Calu3 (cell line): ENCODE data around the gene TMEM151B. TPM values are rescaled to one million over a fixed set of nuclear protein-coding genes. Genes with fewer than 3 reads are reported as not detected.
A peak's percentile ranks its signal among the peaks of the same experiment; 100 is the strongest.

Experiments
- BruUV-seq: library from RNA; stranded (reverse); fragments of 400-500 nt; replicated peaks from 2 replicates; lab custom pipeline; 2021; lab: Mats Ljungman, UMichigan
- CTCF ChIA-PET: fragments of 300-600 bp; sonication (Branson Sonifier 250); formaldehyde crosslinking; loops from one replicate; lab custom pipeline; 2022; ENCODE audit warnings: antibody characterized with exemption; lab: Charles Lee
- DNase-seq: peaks from one replicate; pipeline ENCODE4 v3.0.0; 2022
- H3K27ac Mint-ChIP-seq: one replicate; pipeline ENCODE4 v1.8.0; 2022; ENCODE audit warnings: mixed read lengths; ENCODE audit not compliant: unreplicated experiment
- H3K27me3 Mint-ChIP-seq: one replicate; pipeline ENCODE4 v1.8.0; 2022; ENCODE audit warnings: mixed read lengths; ENCODE audit not compliant: unreplicated experiment
- H3K36me3 Mint-ChIP-seq: one replicate; pipeline ENCODE4 v1.8.0; 2022; ENCODE audit warnings: mild to moderate bottlenecking, moderate library complexity, mixed read lengths; ENCODE audit not compliant: insufficient read depth, unreplicated experiment
- H3K4me1 Mint-ChIP-seq: one replicate; pipeline ENCODE4 v1.8.0; 2022; ENCODE audit warnings: mild to moderate bottlenecking, low read depth, mixed read lengths; ENCODE audit not compliant: unreplicated experiment
- H3K4me3 Mint-ChIP-seq: one replicate; pipeline ENCODE4 v1.8.0; 2022; ENCODE audit warnings: mild to moderate bottlenecking, low read depth, moderate library complexity, mixed read lengths; ENCODE audit not compliant: unreplicated experiment
- H3K9me3 Mint-ChIP-seq: one replicate; pipeline ENCODE4 v1.8.0; 2022; ENCODE audit warnings: low read depth, mixed read lengths; ENCODE audit not compliant: unreplicated experiment
- intact Hi-C: fragments of 100-400 bp; cut with micrococcal nuclease; formaldehyde crosslinking; loops from one replicate; pipeline ENCODE4 v1.10.0; 2022; ENCODE audit not compliant: unreplicated experiment
- total RNA-seq: library from RNA; stranded (reverse); gene quantifications from 2 replicates; pipeline ENCODE4 v1.2.3, GENCODE V29; 2022
- TF ChIP-seq, protein P1 (sequence below): fragments of 200-600 bp; IDR thresholded peaks from one replicate; pipeline ENCODE4 v1.8.0; 2022; ENCODE audit warnings: antibody characterized with exemption; ENCODE audit not compliant: unreplicated experiment

The TMEM151B gene
- total RNA-seq, 1 experiment from 2014 or later: not detected

DNA sequence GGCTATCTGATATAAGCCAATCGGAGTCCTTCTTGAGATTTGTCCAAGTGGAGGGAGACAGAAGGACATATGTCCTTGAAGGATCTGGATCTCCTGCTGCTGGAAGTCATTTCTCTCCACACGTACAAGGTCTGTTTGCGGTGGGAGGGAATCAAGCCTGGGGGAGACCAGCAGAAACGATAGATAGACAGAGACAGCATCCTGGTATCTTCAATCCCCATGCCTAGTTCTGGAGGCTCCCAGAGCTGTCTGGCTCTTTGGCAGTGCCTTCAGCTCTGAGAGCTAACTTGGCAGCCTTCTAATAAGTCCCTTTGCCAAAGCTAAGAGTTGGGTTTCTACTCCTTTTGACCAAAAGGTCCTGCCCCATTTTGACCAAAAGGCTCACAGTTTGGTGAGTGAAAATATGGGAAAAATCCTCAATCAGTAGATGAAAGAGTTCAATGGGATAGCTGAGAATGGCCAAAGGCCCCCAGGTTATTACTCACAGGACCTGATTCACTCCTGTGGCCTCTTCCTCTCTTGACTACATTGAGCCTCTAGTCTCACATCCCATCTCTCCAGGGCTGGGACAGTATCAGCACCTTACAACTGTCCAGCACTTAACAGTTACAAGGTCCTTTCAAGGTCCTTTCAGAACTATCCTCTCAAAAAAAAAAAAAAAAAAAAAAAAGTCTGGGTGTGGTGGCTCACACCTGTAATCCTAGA lies 22.6 kb downstream of the TMEM151B start:
- BruUV-seq: no TSS peak
- Mint-ChIP-seq H3K4me3 (no peak overlapping the region), H3K36me3 (peaks cover 11% of the 10 kb centered on the region), H3K9me3 (no peaks in the 10 kb centered on the region), H3K27ac (no peak overlapping the region), H3K27me3 (peaks cover 96% of the 10 kb centered on the region), H3K4me1 (no peaks in the 10 kb centered on the region)
- intact Hi-C loops: no loop called here
- no peak for DNase-seq
- CTCF ChIA-PET: interaction anchor here (0.7 to 1.3 kb wide), 3 partner anchors 15 to 306 kb away, joined by 3 to 4 read pairs (median 3); partner anchors contain the start of gene SPATS1
- TF ChIP-seq, protein P1, sequence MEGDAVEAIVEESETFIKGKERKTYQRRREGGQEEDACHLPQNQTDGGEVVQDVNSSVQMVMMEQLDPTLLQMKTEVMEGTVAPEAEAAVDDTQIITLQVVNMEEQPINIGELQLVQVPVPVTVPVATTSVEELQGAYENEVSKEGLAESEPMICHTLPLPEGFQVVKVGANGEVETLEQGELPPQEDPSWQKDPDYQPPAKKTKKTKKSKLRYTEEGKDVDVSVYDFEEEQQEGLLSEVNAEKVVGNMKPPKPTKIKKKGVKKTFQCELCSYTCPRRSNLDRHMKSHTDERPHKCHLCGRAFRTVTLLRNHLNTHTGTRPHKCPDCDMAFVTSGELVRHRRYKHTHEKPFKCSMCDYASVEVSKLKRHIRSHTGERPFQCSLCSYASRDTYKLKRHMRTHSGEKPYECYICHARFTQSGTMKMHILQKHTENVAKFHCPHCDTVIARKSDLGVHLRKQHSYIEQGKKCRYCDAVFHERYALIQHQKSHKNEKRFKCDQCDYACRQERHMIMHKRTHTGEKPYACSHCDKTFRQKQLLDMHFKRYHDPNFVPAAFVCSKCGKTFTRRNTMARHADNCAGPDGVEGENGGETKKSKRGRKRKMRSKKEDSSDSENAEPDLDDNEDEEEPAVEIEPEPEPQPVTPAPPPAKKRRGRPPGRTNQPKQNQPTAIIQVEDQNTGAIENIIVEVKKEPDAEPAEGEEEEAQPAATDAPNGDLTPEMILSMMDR: no peak

DNA sequence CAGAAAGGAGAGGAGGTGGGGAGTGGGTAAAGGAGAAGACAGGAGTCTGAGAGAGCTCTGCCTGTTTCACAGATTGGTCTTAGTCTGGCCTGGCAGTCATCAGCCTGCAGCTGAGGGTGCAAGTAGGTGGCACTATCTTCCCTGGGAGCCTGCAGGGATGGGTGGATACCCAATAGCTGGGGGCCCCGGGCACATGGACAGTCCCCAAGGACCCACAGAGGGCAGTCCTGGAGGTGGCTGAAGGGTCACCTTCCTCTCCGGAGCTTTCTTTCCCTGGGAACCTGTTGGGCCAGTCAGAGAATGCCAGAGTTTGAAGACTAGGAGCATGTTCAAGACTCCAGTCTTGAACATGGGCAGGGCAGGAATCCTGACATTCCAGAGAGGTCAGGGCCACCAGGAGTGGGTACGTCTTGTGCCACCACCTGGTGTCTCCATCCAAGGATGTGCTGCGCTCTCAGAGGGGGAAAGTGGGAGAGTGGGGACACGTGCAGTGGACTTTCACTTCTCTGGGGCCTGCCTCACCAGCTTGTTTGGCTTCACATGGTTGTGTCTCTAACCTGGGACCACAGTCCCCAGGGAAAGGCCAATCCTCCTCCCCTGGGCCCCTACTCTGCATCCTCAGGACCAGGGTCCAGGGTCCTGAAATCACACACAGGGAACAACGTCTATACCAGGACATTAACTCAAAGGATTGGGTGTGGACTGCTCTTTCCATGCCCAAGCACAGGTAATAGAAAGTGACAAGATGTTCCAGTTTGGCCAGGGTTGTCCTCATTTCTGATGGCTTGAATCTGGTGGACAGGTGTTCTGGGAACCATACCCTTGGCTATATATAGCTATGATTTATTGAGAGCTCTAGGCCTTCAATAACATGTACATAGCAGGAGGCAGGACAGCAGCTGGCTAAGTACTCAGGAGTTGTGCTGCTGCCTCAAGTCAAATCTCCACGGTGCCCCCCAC lies 24.9 kb downstream of the TMEM151B start:
- Mint-ChIP-seq H3K27ac (no peak overlapping the region), H3K4me3 (no peak overlapping the region), H3K4me1 (no peaks in the 10 kb centered on the region), H3K27me3 (peaks cover 96% of the 10 kb centered on the region), H3K9me3 (no peaks in the 10 kb centered on the region), H3K36me3 (peaks cover 25% of the 10 kb centered on the region)
- intact Hi-C loops: no loop called here
- CTCF ChIA-PET: interaction anchor here (0.7 to 1.4 kb wide), 5 partner anchors 11 to 169 kb away, joined by 3 to 8 read pairs (median 3); partner anchors contain the start of gene AARS2
- no peak for DNase-seq
- TF ChIP-seq, protein P1: no peak
- BruUV-seq: no TSS peak

- Mint-ChIP-seq H3K27me3 (peaks cover 74% of the 10 kb centered on the region), H3K4me3 (peak overlapping the region; percentile 60), H3K27ac (peak overlapping the region; percentile 53), H3K9me3 (no peaks in the 10 kb centered on the region), H3K36me3 (peaks cover 41% of the 10 kb centered on the region), H3K4me1 (no peaks in the 10 kb centered on the region)
- TF ChIP-seq, protein P1: no peak
- intact Hi-C loops: no loop called here
- peak; percentile 56 for DNase-seq
- CTCF ChIA-PET: interaction anchor here (0.5 to 1.4 kb wide), 6 partner anchors 9 to 1990 kb away, joined by 3 to 5 read pairs (median 3); partner anchors contain the start of gene AARS2
- BruUV-seq: no TSS peak
These were observed 27.1 kb downstream of the TMEM151B start for GRCh38 chr6:44297063-44298038.
